Caco-2 (cell line): ENCODE data around the gene DCAF5. TPM values are rescaled to one million over a fixed set of nuclear protein-coding genes. Genes with fewer than 3 reads are reported as not detected.

Experiments
- BruUV-seq: library from RNA; stranded (reverse); fragments of 400-500 nt; replicated peaks from 2 replicates; lab custom pipeline; 2021; lab: Mats Ljungman, UMichigan
- CTCF ChIA-PET: fragments of 300-600 bp; sonication (Branson Sonifier 250); formaldehyde crosslinking; loops from one replicate; lab custom pipeline; 2022; ENCODE audit warnings: antibody characterized with exemption; lab: Charles Lee
- POLR2A ChIA-PET: fragments of 300-600 bp; sonication (Branson Sonifier 250); formaldehyde crosslinking; loops from one replicate; lab custom pipeline; 2022; ENCODE audit warnings: antibody characterized with exemption; lab: Charles Lee
- DNase-seq, 2 experiments: peaks; one replicate each; pipeline versions ENCODE4 v3.0.0 to v3.0.0-alpha.2; 2020 to 2022
- H3K27me3 ChIP-seq: replicated peaks from 2 replicates; pipeline ENCODE4 v1.6.0; 2011; ENCODE audit warnings: low read length; ENCODE audit not compliant: control insufficient read depth, insufficient read depth
- H3K36me3 ChIP-seq: 2 replicates; pipeline ENCODE4 v1.5.1; 2011; ENCODE audit warnings: low read length; ENCODE audit not compliant: control insufficient read depth, insufficient read depth
- H3K4me1 ChIP-seq: fragments of 250-450 bp; sonication (Bioruptor Pico); 2 replicates; pipeline ENCODE4 v1.5.1; 2020; ENCODE audit warnings: mild to moderate bottlenecking
- H3K4me3 ChIP-seq: 2 replicates; pipeline ENCODE4 v1.5.1; 2011; ENCODE audit warnings: low read depth, mild to moderate bottlenecking, control low read depth, low read length
- H3K9me3 ChIP-seq: fragments of 250-450 bp; sonication (Bioruptor Pico); 2 replicates; pipeline ENCODE4 v1.5.1; 2020; ENCODE audit warnings: mild to moderate bottlenecking, moderate library complexity
- H3K27ac Mint-ChIP-seq: one replicate; pipeline ENCODE4 v1.8.0; 2022; ENCODE audit warnings: mixed read lengths; ENCODE audit not compliant: unreplicated experiment
- H3K27me3 Mint-ChIP-seq: one replicate; pipeline ENCODE4 v1.8.0; 2022; ENCODE audit warnings: mixed read lengths; ENCODE audit not compliant: insufficient read depth, unreplicated experiment
- H3K36me3 Mint-ChIP-seq: one replicate; pipeline ENCODE4 v1.8.0; 2022; ENCODE audit warnings: mild to moderate bottlenecking, mixed read lengths; ENCODE audit not compliant: insufficient read depth, unreplicated experiment
- H3K4me1 Mint-ChIP-seq: one replicate; pipeline ENCODE4 v1.8.0; 2022; ENCODE audit warnings: low read depth, mixed read lengths; ENCODE audit not compliant: unreplicated experiment
- H3K4me3 Mint-ChIP-seq: one replicate; pipeline ENCODE4 v1.8.0; 2022; ENCODE audit warnings: mild to moderate bottlenecking, moderate library complexity, mixed read lengths; ENCODE audit not compliant: unreplicated experiment
- H3K9me3 Mint-ChIP-seq: one replicate; pipeline ENCODE4 v1.8.0; 2022; ENCODE audit warnings: mixed read lengths; ENCODE audit not compliant: unreplicated experiment
- intact Hi-C: fragments of 100-400 bp; cut with micrococcal nuclease; formaldehyde crosslinking; loops from one replicate; pipeline ENCODE4 v1.10.0; 2022; ENCODE audit not compliant: unreplicated experiment
- total RNA-seq: library from RNA; stranded (reverse); gene quantifications from 2 replicates; pipeline ENCODE4 v1.2.3, GENCODE V29; 2022
- TF ChIP-seq, protein P1 (sequence below), 2 experiments: fragments of 200-600 bp in 1 of 2; IDR thresholded peaks; 1 replicate in 1 of 2; 2 replicates in 1 of 2; pipeline versions ENCODE4 v1.5.1 to v1.8.0; 2011 to 2022; ENCODE audit warnings: antibody characterized with exemption in 1 of 2, control low read depth in 1 of 2, inconsistent platforms in 1 of 2, low read depth in 1 of 2, low read length in 1 of 2, mild to moderate bottlenecking in 1 of 2, moderate library complexity in 1 of 2; ENCODE audit not compliant: insufficient read depth in 1 of 2, severe bottlenecking in 1 of 2, unreplicated experiment in 1 of 2

DCAF5 gene
- total RNA-seq, 1 experiment from 2014 or later = 34.8 TPM

DNA sequence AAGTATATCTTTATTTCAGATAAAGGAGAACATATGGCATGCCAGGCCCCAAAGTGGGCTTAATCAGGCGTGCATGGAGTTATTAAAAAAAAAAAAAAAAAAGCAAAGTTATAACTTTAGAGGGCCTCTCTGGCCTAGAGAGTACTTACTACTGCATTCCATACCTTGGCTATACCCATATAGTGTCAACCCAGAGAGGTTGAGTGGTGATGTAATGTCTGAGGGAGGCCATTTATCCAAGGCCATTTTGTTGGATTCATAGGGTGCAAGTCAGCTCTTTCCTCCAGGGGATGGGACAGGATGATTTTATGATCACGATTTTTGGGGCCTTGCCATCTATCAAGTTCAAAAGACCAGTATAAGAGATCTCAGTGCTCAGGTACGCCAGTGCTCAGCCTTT lies 66.4 kb downstream of the DCAF5 start:
- TF ChIP-seq, protein P1, sequence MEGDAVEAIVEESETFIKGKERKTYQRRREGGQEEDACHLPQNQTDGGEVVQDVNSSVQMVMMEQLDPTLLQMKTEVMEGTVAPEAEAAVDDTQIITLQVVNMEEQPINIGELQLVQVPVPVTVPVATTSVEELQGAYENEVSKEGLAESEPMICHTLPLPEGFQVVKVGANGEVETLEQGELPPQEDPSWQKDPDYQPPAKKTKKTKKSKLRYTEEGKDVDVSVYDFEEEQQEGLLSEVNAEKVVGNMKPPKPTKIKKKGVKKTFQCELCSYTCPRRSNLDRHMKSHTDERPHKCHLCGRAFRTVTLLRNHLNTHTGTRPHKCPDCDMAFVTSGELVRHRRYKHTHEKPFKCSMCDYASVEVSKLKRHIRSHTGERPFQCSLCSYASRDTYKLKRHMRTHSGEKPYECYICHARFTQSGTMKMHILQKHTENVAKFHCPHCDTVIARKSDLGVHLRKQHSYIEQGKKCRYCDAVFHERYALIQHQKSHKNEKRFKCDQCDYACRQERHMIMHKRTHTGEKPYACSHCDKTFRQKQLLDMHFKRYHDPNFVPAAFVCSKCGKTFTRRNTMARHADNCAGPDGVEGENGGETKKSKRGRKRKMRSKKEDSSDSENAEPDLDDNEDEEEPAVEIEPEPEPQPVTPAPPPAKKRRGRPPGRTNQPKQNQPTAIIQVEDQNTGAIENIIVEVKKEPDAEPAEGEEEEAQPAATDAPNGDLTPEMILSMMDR (IDR thresholded peaks at IDR 0.05; ENCODE audit: insufficient read depth in 1 of 2, low read depth in 1 of 2, low read length in 1 of 2, severe bottlenecking in 1 of 2, unreplicated experiment in 1 of 2) = no peak
- intact Hi-C loops = no loop called here
- H3K27me3 Mint-ChIP-seq = no peaks in the 10 kb centered on the region
- H3K9me3 Mint-ChIP-seq = no peaks in the 10 kb centered on the region
- H3K36me3 Mint-ChIP-seq = peaks cover 22% of the 10 kb centered on the region
- H3K4me1 Mint-ChIP-seq = peaks cover 16% of the 10 kb centered on the region
- Histone ChIP-seq H3K27me3 (no peaks in the 10 kb centered on the region; the same call in 1 of the 2 replicates), H3K4me3 (no peak overlapping the region), H3K9me3 (no peaks in the 10 kb centered on the region), H3K4me1 (peaks cover 26% of the 10 kb centered on the region), H3K36me3 (no peaks in the 10 kb centered on the region)
- CTCF ChIA-PET = no interaction called here
- POLR2A ChIA-PET = no interaction called here
- no peak overlapping the region for H3K27ac Mint-ChIP-seq
- BruUV-seq = no TSS peak
- H3K4me3 Mint-ChIP-seq = no peak overlapping the region
- DNase-seq = no peak

DNA sequence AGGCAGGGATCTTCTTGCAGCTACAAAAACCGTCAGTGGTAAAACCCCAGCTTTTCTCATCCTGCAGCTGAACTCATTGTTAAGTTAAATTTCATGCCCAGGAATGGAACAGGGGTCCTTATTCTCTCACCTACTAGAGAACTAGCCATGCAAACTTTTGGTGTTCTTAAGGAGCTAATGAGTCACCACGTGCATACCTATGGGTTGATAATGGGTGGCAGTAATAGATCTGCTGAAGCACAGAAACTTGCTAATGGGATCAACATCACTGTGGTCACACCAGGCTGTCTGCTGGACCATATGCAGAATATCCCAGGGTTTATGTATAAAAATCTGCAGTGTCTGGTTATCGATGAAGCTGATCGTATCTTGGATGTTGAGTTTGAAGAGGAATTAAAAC lies 68.9 kb downstream of the DCAF5 start:
- Histone ChIP-seq H3K36me3 (no peaks in the 10 kb centered on the region; the same call in 1 of the 2 replicates), H3K4me3 (no peak overlapping the region), H3K4me1 (peaks cover 51% of the 10 kb centered on the region), H3K27me3 (no peaks in the 10 kb centered on the region), H3K9me3 (no peaks in the 10 kb centered on the region)
- no peaks in the 10 kb centered on the region for H3K27me3 Mint-ChIP-seq
- DNase-seq = no peak
- no peaks in the 10 kb centered on the region for H3K9me3 Mint-ChIP-seq
- BruUV-seq = no TSS peak
- CTCF ChIA-PET = no interaction called here
- intact Hi-C loops = no loop called here
- H3K27ac Mint-ChIP-seq = no peak overlapping the region
- peaks cover 19% of the 10 kb centered on the region for H3K36me3 Mint-ChIP-seq
- TF ChIP-seq, protein P1 (IDR thresholded peaks at IDR 0.05; ENCODE audit: insufficient read depth in 1 of 2, low read depth in 1 of 2, low read length in 1 of 2, severe bottlenecking in 1 of 2, unreplicated experiment in 1 of 2) = no peak
- H3K4me3 Mint-ChIP-seq = no peak overlapping the region
- peaks cover 38% of the 10 kb centered on the region for H3K4me1 Mint-ChIP-seq
- POLR2A ChIA-PET = interaction anchor here (0.6 kb wide), 1 partner anchor 404 kb away, joined by 3 read pairs; no protein-coding TSS in a partner anchor

DNA sequence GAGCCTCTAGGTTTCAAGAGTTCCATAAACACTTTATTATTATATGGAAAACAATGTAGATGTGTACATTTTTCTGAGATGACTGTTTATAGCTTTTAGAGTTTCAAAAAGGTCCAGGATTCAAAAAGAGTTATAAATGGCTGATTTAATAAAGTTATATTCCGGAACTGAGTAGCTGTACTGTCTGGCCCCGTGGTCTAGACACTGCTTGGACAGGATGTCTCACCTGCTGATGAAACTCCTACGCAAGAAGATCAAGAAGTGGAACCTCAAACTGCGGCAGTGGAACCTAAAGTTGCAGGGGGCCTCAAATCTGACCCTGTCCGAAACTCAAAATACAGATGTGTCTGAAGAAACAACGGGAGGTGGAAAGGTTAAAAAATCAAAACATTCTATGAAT lies 69.7 kb downstream of the DCAF5 start:
- no peaks in the 10 kb centered on the region for H3K9me3 Mint-ChIP-seq
- no peaks in the 10 kb centered on the region for H3K27me3 Mint-ChIP-seq
- Histone ChIP-seq H3K36me3 (no peaks in the 10 kb centered on the region; the same call in 1 of the 2 replicates), H3K9me3 (no peaks in the 10 kb centered on the region), H3K4me3 (no peak overlapping the region), H3K4me1 (peaks cover 60% of the 10 kb centered on the region), H3K27me3 (no peaks in the 10 kb centered on the region)
- peak overlapping the region; percentile 9 for H3K27ac Mint-ChIP-seq
- ChIA-PET CTCF (no interaction called here), POLR2A (no interaction called here)
- DNase-seq = no peak
- no peak overlapping the region for H3K4me3 Mint-ChIP-seq
- H3K4me1 Mint-ChIP-seq = peaks cover 46% of the 10 kb centered on the region
- intact Hi-C loops = no loop called here
- peaks cover 20% of the 10 kb centered on the region for H3K36me3 Mint-ChIP-seq
- TF ChIP-seq, protein P1 (IDR thresholded peaks at IDR 0.05; ENCODE audit: insufficient read depth in 1 of 2, low read depth in 1 of 2, low read length in 1 of 2, severe bottlenecking in 1 of 2, unreplicated experiment in 1 of 2) = no peak
- no TSS peak for BruUV-seq
